DND-41 (cell line): ENCODE measurements around the gene ACSL1.
"Not testable (repeated sequence)": the region's sequence is repeated elsewhere in the genome, so short reads cannot be mapped to it uniquely, and the experiment has no call there.

Experiments used
- ATAC-seq: fragments of 200-7000 bp; cut with Tn5 transposase; 3 replicates; pipeline ENCODE4 v1.9.1; 2021; ENCODE audit warnings: low read depth; ENCODE audit not compliant: insufficient read depth
- DNase-seq: peaks from one replicate; pipeline ENCODE4 v3.0.0-alpha.2; 2020
- H2AFZ ChIP-seq: 2 replicates; pipeline ENCODE4 v1.6.0; 2012; ENCODE audit warnings: low read depth, low read length
- H3K27ac ChIP-seq: 2 replicates; pipeline ENCODE4 v1.5.1; 2012; ENCODE audit warnings: low read length, inconsistent platforms
- H3K27me3 ChIP-seq: fragments of 200-600 bp; sonication (generic); 2 replicates; pipeline ENCODE4 v1.6.0; 2012; ENCODE audit warnings: low read length, mild to moderate bottlenecking, inconsistent platforms; ENCODE audit not compliant: insufficient read depth, poor library complexity
- H3K36me3 ChIP-seq: 2 replicates; pipeline ENCODE4 v1.5.1; 2012; ENCODE audit warnings: low read length, inconsistent platforms; ENCODE audit not compliant: insufficient read depth
- H3K4me1 ChIP-seq: 2 replicates; pipeline ENCODE4 v1.5.1; 2012; ENCODE audit warnings: mild to moderate bottlenecking, low read length; ENCODE audit not compliant: insufficient read depth
- H3K4me2 ChIP-seq: 2 replicates; pipeline ENCODE4 v1.6.0; 2012; ENCODE audit warnings: mild to moderate bottlenecking, moderate library complexity, low read length, inconsistent platforms; ENCODE audit not compliant: insufficient read depth
- H3K4me3 ChIP-seq, 2 experiments: fragments of 200-600 bp in 1 of 2; shearing (Covaris generic) in 1 of 2; 2 replicates each; pipeline ENCODE4 v1.5.1; 2012 to 2016; ENCODE audit warnings: inconsistent platforms in 2 of 2, low read length in 2 of 2, mild to moderate bottlenecking in 2 of 2, low read depth in 1 of 2, moderate library complexity in 1 of 2
- H3K79me2 ChIP-seq: 2 replicates; pipeline ENCODE4 v1.6.0; 2012; ENCODE audit warnings: low read length, inconsistent platforms; ENCODE audit not compliant: insufficient read depth
- H3K9ac ChIP-seq: 2 replicates; pipeline ENCODE4 v1.6.0; 2012; ENCODE audit warnings: low read depth, mild to moderate bottlenecking, inconsistent platforms, low read length, moderate library complexity
- H3K9me3 ChIP-seq: 2 replicates; pipeline ENCODE4 v1.5.1; 2012; ENCODE audit warnings: low read length, moderate library complexity, mild to moderate bottlenecking, inconsistent platforms; ENCODE audit not compliant: insufficient read depth, severe bottlenecking
- H4K20me1 ChIP-seq: 2 replicates; pipeline ENCODE4 v1.6.0; 2012; ENCODE audit warnings: low read length; ENCODE audit not compliant: insufficient read depth
- CTCF ChIP-seq: IDR thresholded peaks from 2 replicates; pipeline ENCODE4 v1.5.1; 2012; ENCODE audit warnings: borderline replicate concordance, low read length, moderate library complexity, mild to moderate bottlenecking; ENCODE audit not compliant: poor library complexity, severe bottlenecking; ENCODE audit errors: extremely low read depth
- EZH2 ChIP-seq: IDR thresholded peaks from 3 replicates; pipeline ENCODE4 v1.6.1; 2012; ENCODE audit warnings: borderline replicate concordance, low read depth, mild to moderate bottlenecking, moderate library complexity, low read length, inconsistent platforms; ENCODE audit not compliant: severe bottlenecking

The ACSL1 gene

GRCh38 chr4:184743650-184744049, 82.1 kb downstream of the ACSL1 start:
- DNase-seq (no peak), ATAC-seq (no peak)
- Histone ChIP-seq H2AFZ (no peak overlapping the region), H3K79me2 (no peaks in the 10 kb centered on the region), H3K4me3 (no peak overlapping the region), H3K9ac (no peak overlapping the region), H3K36me3 (no peaks in the 10 kb centered on the region), H3K27ac (no peak overlapping the region), H4K20me1 (no peaks in the 10 kb centered on the region), H3K9me3 (no peaks in the 10 kb centered on the region), H3K27me3 (peaks cover 4% of the 10 kb centered on the region), H3K4me1 (peaks cover 9% of the 10 kb centered on the region; the same call in 1 of the 2 replicates), H3K4me2 (no peak overlapping the region)
- TF ChIP-seq EZH2 (no peak), CTCF (no peak)

- H3K27ac ChIP-seq, H3K4me1 ChIP-seq, ATAC-seq, H3K79me2 ChIP-seq, H3K27me3 ChIP-seq, H3K36me3 ChIP-seq, H3K4me3 ChIP-seq, H3K9me3 ChIP-seq, H2AFZ ChIP-seq, DNase-seq, H3K4me2 ChIP-seq, H4K20me1 ChIP-seq, H3K9ac ChIP-seq: not testable (repeated sequence)
Observed at GRCh38 chr4:184741651-184742050, 84.1 kb downstream of the ACSL1 start.

- no peak overlapping the region for H3K4me3 ChIP-seq
- no peaks in the 10 kb centered on the region for H4K20me1 ChIP-seq
- peaks cover 3% of the 10 kb centered on the region; the same call in 1 of the 2 replicates for H3K4me1 ChIP-seq
- H3K9me3 ChIP-seq, result no peaks in the 10 kb centered on the region
- no peak overlapping the region for H3K27ac ChIP-seq
- TF ChIP-seq EZH2, result no peak
- TF ChIP-seq CTCF, result no peak
- H3K27me3 ChIP-seq, result no peaks in the 10 kb centered on the region
- H3K9ac ChIP-seq, result no peak overlapping the region
- no peaks in the 10 kb centered on the region for H3K36me3 ChIP-seq
- no peaks in the 10 kb centered on the region for H3K79me2 ChIP-seq
- no peak overlapping the region for H2AFZ ChIP-seq
- ATAC-seq, result no peak
- DNase-seq, result no peak
- H3K4me2 ChIP-seq, result no peak overlapping the region
Observed at GRCh38 chr4:184740980-184741391, 84.8 kb downstream of the ACSL1 start.

- ATAC-seq, H3K4me3 ChIP-seq, H2AFZ ChIP-seq, H3K79me2 ChIP-seq, H3K4me1 ChIP-seq, H3K9me3 ChIP-seq, DNase-seq, H3K4me2 ChIP-seq, H3K27ac ChIP-seq, H4K20me1 ChIP-seq, H3K27me3 ChIP-seq, H3K36me3 ChIP-seq, H3K9ac ChIP-seq: not testable (repeated sequence)
Observed at GRCh38 chr4:184739575-184739974, 86.2 kb downstream of the ACSL1 start.
